Right atrium auricular region (tissue), 2 donors: ENCODE results near the gene FNTB. TPM values are rescaled to one million over a fixed set of nuclear protein-coding genes. Genes with fewer than 3 reads are reported as not detected.
A peak's percentile ranks its signal among the peaks of the same experiment; 100 is the strongest.

Source experiments
- DNase-seq: peaks from one replicate; pipeline ENCODE4 v3.0.0-alpha.2; 2019; ENCODE audit warnings: low spot score
- H3K27ac ChIP-seq, 2 donors: fragments of 200-600 bp; sonication (generic); 1 replicate in 1 of 2; 2 replicates in 1 of 2; pipeline ENCODE4 v1.5.1; 2016 to 2019
- H3K27me3 ChIP-seq, 2 donors: fragments of 200-600 bp; sonication (generic); one replicate each; pipeline versions ENCODE4 v1.5.1 to v1.6.0; 2017 to 2019
- H3K36me3 ChIP-seq: fragments of 200-600 bp; sonication (generic); one replicate; pipeline ENCODE4 v1.5.1; 2016
- H3K4me1 ChIP-seq, 2 donors: fragments of 200-600 bp; sonication (generic); one replicate each; pipeline versions ENCODE4 v1.5.1 to v1.6.0; 2017 to 2019
- H3K4me3 ChIP-seq, 2 donors: fragments of 200-600 bp; sonication (generic); 1 replicate in 1 of 2; 2 replicates in 1 of 2; pipeline ENCODE4 v1.5.1; 2017 to 2019; ENCODE audit warnings: mild to moderate bottlenecking in 1 of 2, moderate library complexity in 1 of 2
- H3K9me3 ChIP-seq, 2 donors: fragments of 200-600 bp; sonication (generic); one replicate each; pipeline ENCODE4 v1.5.1; 2019
- CTCF ChIP-seq, 2 donors: fragments of 200-600 bp; sonication (generic); IDR thresholded peaks; one replicate each; pipeline ENCODE4 v1.5.1; 2019; ENCODE audit warnings: antibody characterized with exemption in 2 of 2
- total RNA-seq, 2 donors: library from RNA; depleted of rRNA; stranded (reverse); fragments of >200 nt; gene quantifications; one replicate each; pipeline ENCODE4 v1.1.0, GENCODE V29; 2016

Gene FNTB
- total RNA-seq, 2 donors from 2014 or later: 11.2 to 14.2 TPM

- peaks cover 0 to 23% of the 10 kb centered on the region in 2 donors for H3K4me1 ChIP-seq
- no peak overlapping the region for H3K4me3 ChIP-seq
- TF ChIP-seq CTCF (IDR thresholded peaks at IDR 0.05): no peak
- no peaks in the 10 kb centered on the region for H3K9me3 ChIP-seq
- DNase-seq: no peak
- peaks cover 14% of the 10 kb centered on the region for H3K36me3 ChIP-seq
- no peaks in the 10 kb centered on the region for H3K27me3 ChIP-seq
- H3K27ac ChIP-seq: peak overlapping the region; percentile 89 to 91
Measured at GRCh38 chr14:64951291-64951690, 35.4 kb upstream of the FNTB start.

- Histone ChIP-seq H3K9me3 (no peaks in the 10 kb centered on the region), H3K4me1 (peaks cover 0 to 23% of the 10 kb centered on the region in 2 donors), H3K36me3 (peaks cover 14% of the 10 kb centered on the region), H3K4me3 (no peak overlapping the region), H3K27me3 (no peaks in the 10 kb centered on the region), H3K27ac (peak overlapping the region; percentile 89 to 91)
- no peak for TF ChIP-seq CTCF (IDR thresholded peaks at IDR 0.05)
- DNase-seq: no peak
Measured at GRCh38 chr14:64951724-64952123, 35.0 kb upstream of the FNTB start.

- Histone ChIP-seq H3K4me3 (no peak overlapping the region), H3K27ac (peak overlapping the region; percentile 89 to 91), H3K9me3 (no peaks in the 10 kb centered on the region), H3K36me3 (peaks cover 11% of the 10 kb centered on the region), H3K27me3 (no peaks in the 10 kb centered on the region), H3K4me1 (peaks cover 0 to 23% of the 10 kb centered on the region in 2 donors)
- no peak for TF ChIP-seq CTCF (IDR thresholded peaks at IDR 0.05)
- no peak for DNase-seq
Measured at GRCh38 chr14:64952598-64953309, 33.9 kb upstream of the FNTB start.

GRCh38 chr14:64953310-64953654, 33.4 kb upstream of the FNTB start:
- Histone ChIP-seq H3K36me3 (peaks cover 5% of the 10 kb centered on the region), H3K9me3 (no peaks in the 10 kb centered on the region), H3K27me3 (no peaks in the 10 kb centered on the region), H3K27ac (no peak overlapping the region), H3K4me3 (no peak overlapping the region), H3K4me1 (peaks cover 0 to 18% of the 10 kb centered on the region in 2 donors)
- no peak for TF ChIP-seq CTCF (IDR thresholded peaks at IDR 0.05)
- no peak for DNase-seq

- H3K4me1 ChIP-seq: peaks cover 0 to 14% of the 10 kb centered on the region in 2 donors
- H3K4me3 ChIP-seq: no peak overlapping the region
- no peak overlapping the region for H3K27ac ChIP-seq
- H3K36me3 ChIP-seq: peaks cover 2% of the 10 kb centered on the region
- DNase-seq: no peak
- H3K9me3 ChIP-seq: no peaks in the 10 kb centered on the region
- no peak for TF ChIP-seq CTCF (IDR thresholded peaks at IDR 0.05)
- no peaks in the 10 kb centered on the region for H3K27me3 ChIP-seq
Measured at GRCh38 chr14:64953661-64954060, 33.0 kb upstream of the FNTB start.
